Astrocyte (in vitro differentiated cells and primary cell): Measurements from ENCODE around the gene ABCA4.

Experiments
- EZH2 ChIP-seq: IDR thresholded peaks from 2 replicates; pipeline ENCODE4 v1.6.1; 2012; ENCODE audit warnings: mild to moderate bottlenecking, low read length, inconsistent platforms; ENCODE audit not compliant: insufficient read depth
- TF ChIP-seq, protein P1 (sequence below): IDR thresholded peaks from 2 replicates; pipeline ENCODE4 v1.5.1; 2011; ENCODE audit warnings: low read depth, mild to moderate bottlenecking, inconsistent platforms, low read length, moderate library complexity; ENCODE audit not compliant: insufficient read depth

- TF ChIP-seq, protein P1, sequence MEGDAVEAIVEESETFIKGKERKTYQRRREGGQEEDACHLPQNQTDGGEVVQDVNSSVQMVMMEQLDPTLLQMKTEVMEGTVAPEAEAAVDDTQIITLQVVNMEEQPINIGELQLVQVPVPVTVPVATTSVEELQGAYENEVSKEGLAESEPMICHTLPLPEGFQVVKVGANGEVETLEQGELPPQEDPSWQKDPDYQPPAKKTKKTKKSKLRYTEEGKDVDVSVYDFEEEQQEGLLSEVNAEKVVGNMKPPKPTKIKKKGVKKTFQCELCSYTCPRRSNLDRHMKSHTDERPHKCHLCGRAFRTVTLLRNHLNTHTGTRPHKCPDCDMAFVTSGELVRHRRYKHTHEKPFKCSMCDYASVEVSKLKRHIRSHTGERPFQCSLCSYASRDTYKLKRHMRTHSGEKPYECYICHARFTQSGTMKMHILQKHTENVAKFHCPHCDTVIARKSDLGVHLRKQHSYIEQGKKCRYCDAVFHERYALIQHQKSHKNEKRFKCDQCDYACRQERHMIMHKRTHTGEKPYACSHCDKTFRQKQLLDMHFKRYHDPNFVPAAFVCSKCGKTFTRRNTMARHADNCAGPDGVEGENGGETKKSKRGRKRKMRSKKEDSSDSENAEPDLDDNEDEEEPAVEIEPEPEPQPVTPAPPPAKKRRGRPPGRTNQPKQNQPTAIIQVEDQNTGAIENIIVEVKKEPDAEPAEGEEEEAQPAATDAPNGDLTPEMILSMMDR, result no peak
- TF ChIP-seq EZH2, result no peak
Measured at GRCh38 chr1:93964096-93964776, 156.7 kb downstream of the ABCA4 start.
